ENCODE results near the gene POGZ.

Gene POGZ

DNA sequence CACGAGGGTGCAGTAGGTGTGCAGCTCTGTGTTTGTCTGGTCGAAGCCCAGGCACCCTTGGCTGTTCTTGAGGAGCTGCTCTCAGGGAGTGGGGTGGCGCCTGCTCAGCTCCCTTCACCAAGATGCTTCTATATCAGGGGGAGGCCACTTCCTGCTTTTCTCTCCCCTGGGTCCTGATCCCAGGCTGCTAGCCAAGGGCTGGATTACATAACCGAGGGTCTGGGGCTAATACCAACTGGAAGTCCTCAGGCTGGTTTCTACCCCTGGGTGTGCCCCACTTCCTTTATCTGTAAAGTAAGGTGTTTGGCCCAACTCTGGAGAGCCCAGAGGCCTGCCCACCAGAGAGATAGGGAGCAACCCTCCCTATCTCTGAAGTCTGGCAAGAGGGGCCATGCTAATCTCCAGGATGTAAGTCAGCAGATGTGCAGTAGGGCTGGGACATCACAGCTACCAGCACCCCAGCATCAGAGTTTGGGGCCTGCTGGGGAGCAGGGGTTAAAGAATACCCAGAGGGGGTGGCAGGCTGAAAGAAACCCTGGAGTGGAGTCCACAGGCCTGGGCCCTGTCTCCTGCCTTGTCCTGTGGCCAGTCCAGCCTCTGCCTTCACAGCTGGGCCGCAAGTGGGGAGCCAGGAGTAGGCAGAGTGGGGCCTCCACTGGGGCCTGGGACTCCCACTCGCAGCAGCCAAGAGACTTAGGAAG is 88.9 kb downstream of the POGZ start:
- peak; percentile 23 for DNase-seq

DNA sequence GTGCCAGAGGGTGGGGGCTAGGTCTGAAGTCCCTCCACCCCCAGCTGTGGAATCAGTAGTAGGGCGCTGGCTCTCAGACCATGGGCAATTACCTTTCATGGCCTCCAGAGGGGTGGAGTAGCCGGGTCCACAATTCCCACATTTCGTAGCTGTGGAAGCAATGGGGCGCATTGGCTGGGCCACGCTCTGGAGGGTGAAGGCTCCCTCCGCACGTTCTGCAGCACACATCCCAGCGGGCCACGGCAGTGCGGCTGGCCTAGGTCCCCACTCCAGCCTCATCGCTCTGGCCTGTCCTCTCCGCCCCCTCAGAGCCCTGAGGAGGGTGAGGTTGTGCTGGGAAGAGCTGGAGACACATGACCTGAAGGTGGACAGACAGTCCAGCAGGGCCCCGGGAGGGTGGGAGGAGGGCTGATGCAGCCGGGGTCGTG is 89.7 kb downstream of the POGZ start:
- no peak for DNase-seq

DNA sequence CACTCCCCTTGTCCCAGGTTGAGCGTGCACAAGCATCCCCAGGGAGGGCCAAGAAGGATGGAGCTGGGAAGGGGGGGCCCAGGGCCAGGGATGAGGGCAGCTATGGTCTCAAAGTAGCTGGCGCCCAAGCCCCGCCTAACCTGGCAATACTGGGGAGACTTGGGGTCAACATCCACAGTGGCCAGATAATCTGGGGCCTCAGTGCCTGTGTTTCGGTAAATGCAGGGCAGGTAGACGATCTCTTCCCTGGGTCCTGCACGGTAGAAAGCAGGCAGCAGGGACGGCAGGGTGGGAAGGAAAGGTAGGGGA is 90.0 kb downstream of the POGZ start:
- no peak for DNase-seq

DNA sequence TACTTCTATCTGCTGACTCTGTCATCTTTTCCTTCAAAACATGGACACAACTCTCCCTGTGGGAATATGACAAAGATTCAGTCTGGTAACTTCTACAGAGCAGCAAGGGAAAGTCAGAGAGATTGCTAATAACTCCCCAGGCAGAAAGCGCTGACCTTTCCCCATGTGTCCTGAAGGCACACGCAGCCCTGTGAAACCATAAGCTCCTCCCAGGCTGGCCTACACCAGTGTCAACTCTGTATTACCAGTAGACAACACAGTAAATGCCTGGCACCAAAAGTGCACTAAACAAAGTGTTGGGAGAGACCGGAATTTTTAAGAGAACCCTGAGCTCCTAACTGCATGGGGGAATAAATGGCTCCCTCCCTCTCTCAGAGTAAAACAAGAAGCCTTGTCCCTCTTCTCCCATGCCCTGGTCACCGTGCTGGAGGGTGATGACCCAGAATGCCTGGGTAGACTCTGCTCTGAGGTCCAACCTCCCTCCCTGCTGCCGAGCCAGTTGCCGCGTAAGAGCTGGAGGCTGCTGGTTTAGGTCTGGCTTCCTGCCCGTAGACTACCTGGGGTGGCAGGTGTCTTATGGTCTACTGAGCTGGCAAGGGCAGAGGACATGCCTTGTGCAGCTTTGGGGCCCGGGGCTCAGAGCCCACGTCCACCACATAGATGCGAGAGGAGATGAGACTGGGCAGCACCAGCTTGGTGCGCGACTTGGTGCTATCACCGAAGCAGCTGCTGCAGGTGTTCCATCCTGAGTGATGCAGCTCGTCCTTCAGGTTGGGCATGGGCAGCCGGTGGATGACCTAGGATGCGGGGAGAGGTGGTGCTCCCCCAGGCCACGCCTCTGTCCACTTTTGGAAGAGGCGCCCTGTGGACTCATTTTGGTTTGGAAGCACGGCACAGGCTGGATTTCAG is 90.6 kb downstream of the POGZ start:
- no peak for DNase-seq

DNA sequence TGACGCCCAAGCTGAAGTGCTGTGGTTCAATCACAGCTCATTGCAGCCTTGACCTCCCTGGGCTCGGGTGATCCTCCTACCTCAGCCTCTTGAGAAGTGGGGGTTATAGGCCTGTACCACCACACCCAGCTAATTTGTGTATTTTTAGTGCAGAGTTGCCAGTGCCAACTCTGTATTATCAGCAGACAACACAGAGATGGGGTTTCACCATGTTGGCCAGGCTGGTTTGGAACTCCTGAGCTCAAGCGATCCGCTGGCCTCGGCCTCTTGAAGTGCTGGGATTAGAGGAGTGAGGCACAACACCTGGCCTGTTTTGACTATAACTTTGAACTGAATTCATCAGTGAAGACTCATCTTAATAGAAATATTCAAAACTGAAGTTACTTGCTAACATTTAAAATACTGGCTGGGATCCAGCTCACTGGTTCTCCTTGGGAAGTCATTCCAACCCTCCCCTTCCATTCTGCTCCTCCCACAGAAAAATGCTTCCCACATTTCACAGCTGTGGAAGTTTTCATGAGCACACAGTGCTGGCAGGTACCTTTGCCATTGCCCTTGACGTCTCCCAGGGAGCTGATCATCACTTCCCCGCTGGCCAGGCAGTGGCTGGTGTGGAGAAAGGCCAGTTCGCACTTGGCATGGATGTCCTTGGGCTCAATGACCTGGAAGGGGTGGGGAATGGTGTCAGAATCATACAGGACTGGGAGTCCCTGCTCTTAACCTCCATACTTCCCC is 91.5 kb downstream of the POGZ start:
- no peak for DNase-seq

DNA sequence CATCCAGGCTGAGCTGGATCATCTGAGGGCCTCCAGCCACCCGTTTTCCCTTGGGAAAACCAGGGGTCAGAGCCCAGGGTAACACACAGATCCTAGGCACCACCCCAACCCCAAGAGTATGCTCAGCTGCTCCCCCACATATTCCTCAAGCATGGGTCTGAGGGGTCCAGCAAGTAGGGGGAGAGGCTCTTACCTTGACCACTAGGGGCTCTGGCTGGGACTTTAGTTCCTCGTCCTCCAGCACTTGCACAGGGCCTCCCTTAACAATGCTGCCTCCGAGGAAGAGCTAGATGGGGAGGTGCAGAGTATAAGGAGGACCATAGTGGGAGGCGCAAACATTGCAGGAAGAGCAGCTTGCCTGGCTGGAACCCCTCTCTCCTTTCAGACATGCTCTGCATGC is 94.3 kb downstream of the POGZ start:
- no peak for DNase-seq

DNA sequence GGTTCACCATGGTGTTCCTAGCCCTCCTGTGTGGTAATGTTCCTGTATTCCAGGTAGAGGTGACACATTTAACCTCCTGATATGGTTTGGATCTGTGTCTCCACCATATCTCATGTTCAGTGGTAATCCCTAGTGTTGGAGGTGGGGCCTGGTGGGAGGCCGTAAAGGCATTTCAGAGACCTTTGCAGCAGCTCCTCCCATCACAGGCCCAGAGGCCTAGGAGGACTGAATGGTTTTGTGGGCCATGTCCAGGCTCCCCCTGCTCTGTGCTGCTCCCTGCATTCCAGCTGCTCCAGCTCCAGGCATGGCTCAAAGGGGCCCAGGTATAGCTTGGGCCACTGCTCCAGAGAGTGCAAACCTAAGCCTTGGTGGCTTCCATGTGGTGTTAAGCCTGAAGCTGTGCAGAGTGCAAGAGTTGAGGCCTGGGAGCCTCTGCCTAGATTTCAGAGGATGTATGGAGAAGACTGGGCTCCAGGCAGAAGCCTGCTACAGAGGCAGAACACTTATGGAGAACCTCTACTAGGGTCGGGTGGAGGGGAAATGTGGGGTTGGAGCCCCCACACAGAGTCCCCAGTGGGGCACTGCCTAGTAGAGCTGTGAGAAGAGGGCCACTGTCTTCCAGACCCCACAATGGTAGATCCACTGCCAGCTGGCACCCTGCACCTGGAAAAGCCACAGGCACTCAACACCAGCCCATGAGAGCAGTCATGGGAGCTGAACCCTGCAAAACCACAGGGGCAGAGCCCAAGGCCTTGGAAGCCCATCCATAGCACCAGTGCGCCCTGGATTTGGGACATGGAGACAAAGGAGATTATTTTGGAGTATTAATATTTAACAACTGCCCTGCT is 96.8 kb downstream of the POGZ start:
- no peak for DNase-seq

DNA sequence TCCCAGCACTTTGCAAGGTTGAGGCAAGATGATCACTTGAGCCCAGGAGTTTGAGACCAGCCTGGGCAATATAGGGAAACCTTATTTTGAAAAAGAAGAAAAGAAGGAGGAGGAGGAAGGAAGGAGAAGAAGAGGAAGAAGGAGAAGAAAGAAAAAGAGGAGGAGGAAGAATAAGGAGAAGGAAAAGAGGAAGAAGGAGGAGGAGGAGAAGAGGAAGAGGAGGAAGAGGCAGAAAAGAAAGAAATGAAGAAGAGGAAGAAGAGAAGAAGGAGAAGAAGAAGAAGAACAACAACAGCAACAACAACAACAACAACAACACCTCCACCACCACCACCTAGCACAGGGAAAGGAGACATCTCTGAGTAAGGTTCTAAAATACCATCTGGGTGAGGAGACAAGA is 97.4 kb downstream of the POGZ start:
- DNase-seq = no peak

DNA sequence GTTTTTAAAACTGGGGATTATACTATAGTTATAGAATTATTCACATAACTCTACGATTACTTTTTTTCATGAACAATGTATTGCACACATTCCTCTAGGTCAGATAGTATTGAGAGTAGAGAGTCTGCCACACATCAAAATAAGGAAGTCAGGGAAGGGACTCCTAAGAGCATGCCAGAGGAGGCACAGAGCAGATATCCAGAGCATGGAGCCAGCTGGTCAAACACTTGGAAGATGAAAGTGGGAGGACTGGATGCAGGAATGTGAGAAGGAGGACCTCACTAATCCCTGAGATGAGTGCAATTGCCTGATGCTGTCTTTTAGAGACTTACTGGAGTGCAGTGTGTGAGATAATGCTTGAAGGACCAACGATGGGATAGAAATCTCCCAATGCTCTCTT is 102.6 kb downstream of the POGZ start:
- peak; percentile 51 for DNase-seq
